HepG2 (cell line): ENCODE results near the gene LRRC4C. TPM values are rescaled to one million over a fixed set of nuclear protein-coding genes. Genes with fewer than 3 reads are reported as not detected.

ENCODE experiments used
- ATAC-seq: fragments of 200-7000 bp; cut with Tn5 transposase; 3 replicates; pipeline ENCODE4 v1.9.1; 2020; ENCODE audit warnings: mild to moderate bottlenecking, moderate library complexity
- BruUV-seq: library from RNA; stranded (reverse); fragments of 400-500 nt; replicated peaks from 2 replicates; lab custom pipeline; 2021; lab: Mats Ljungman, UMichigan
- CTCF ChIA-PET: fragments of 300-600 bp; formaldehyde crosslinking; extraction: SDS; loops from one replicate; lab custom pipeline; 2021; ENCODE audit warnings: low total read pairs, inconsistent platforms, low intra/inter-chr PET ratio; lab: Yijun Ruan, JAX
- POLR2A ChIA-PET: fragments of 350-600 bp; sonication (Branson Sonifier 250); formaldehyde crosslinking; loops from one replicate; lab custom pipeline; 2020; ENCODE audit warnings: antibody characterized with exemption, inconsistent platforms; lab: Yijun Ruan, JAX
- DNase-seq: peaks from one replicate; pipeline ENCODE4 v3.0.0-alpha.2; 2015; ENCODE audit warnings: low spot score
- FAIRE-seq: peaks from 3 replicates; lab custom pipeline; 2011; peaks lifted over from hg19 to GRCh38; lab: Jason Lieb, UNC
- H2AFZ ChIP-seq: one replicate; pipeline ENCODE4 v1.6.1; 2011; ENCODE audit warnings: low read length, inconsistent platforms
- H3K27ac ChIP-seq: fragments of 300-600 bp; 3 replicates; pipeline ENCODE4 v1.8.0; 2011; ENCODE audit warnings: mixed run types, mild to moderate bottlenecking, mixed read lengths, low read length, inconsistent platforms; ENCODE audit not compliant: insufficient read depth; ENCODE audit errors: extremely low read length
- H3K27me3 ChIP-seq, 2 experiments: fragments of 200-600 bp in 1 of 2; 2 replicates in 1 of 2; 3 replicates in 1 of 2; pipeline versions ENCODE4 v1.6.0 to v1.8.0; 2011; ENCODE audit warnings: low read length in 2 of 2, mild to moderate bottlenecking in 2 of 2, moderate library complexity in 2 of 2, inconsistent platforms in 1 of 2; ENCODE audit not compliant: insufficient read depth in 2 of 2, control insufficient read depth in 1 of 2
- H3K36me3 ChIP-seq, 2 experiments: fragments of 200-600 bp in 1 of 2; replicated peaks in 1 of 2; 2 replicates in 1 of 2; 3 replicates in 1 of 2; pipeline versions ENCODE4 v1.5.1 to v1.8.0; 2011; ENCODE audit warnings: low read length in 2 of 2, inconsistent platforms in 1 of 2; ENCODE audit not compliant: insufficient read depth in 2 of 2, control insufficient read depth in 1 of 2
- H3K4me1 ChIP-seq: 2 replicates; pipeline ENCODE4 v1.5.1; 2012; ENCODE audit warnings: low read length, inconsistent platforms; ENCODE audit not compliant: insufficient read depth
- H3K4me2 ChIP-seq: 2 replicates; pipeline ENCODE4 v1.6.0; 2011; ENCODE audit warnings: low read depth, low read length, inconsistent platforms
- H3K4me3 ChIP-seq, 3 experiments: fragments of 200-600 bp in 1 of 3; sonication (generic), shearing (Covaris generic) in 1 of 3; replicated peaks in 1 of 3; 2 replicates each; pipeline ENCODE4 v1.5.1; 2011 to 2016; ENCODE audit warnings: low read length in 3 of 3, inconsistent platforms in 2 of 3, low read depth in 2 of 3, mild to moderate bottlenecking in 2 of 3, control low read depth in 1 of 3, mixed read lengths in 1 of 3; ENCODE audit not compliant: insufficient read depth in 1 of 3
- H3K79me2 ChIP-seq: one replicate; pipeline ENCODE4 v1.6.1; 2011; ENCODE audit warnings: low read length, inconsistent platforms; ENCODE audit not compliant: insufficient read depth
- H3K9ac ChIP-seq: 2 replicates; pipeline ENCODE4 v1.6.0; 2011; ENCODE audit warnings: mild to moderate bottlenecking, low read depth, low read length, inconsistent platforms; ENCODE audit not compliant: insufficient read depth
- H3K9me3 ChIP-seq: 2 replicates; pipeline ENCODE4 v1.5.1; 2012; ENCODE audit warnings: mild to moderate bottlenecking, low read length
- H4K20me1 ChIP-seq: 2 replicates; pipeline ENCODE4 v1.6.0; 2011; ENCODE audit warnings: inconsistent platforms, mild to moderate bottlenecking, low read length, moderate library complexity; ENCODE audit not compliant: insufficient read depth
- REPIN1 ChIP-seq: sonication (generic); formaldehyde crosslinking; IDR thresholded peaks from 2 replicates; pipeline ENCODE4 v1.8.0; 2022; ENCODE audit warnings: missing genetic modification reagents, low read depth, mild to moderate bottlenecking, borderline replicate concordance
- ZBTB4 ChIP-seq: sonication (generic); formaldehyde crosslinking; IDR thresholded peaks from 2 replicates; pipeline ENCODE4 v1.4.0; 2020; ENCODE audit warnings: missing genetic modification reagents, mild to moderate bottlenecking, borderline replicate concordance
- ZNF235 ChIP-seq: sonication (generic); formaldehyde crosslinking; IDR thresholded peaks from 2 replicates; pipeline ENCODE4 v1.8.1; 2023; ENCODE audit warnings: mild to moderate bottlenecking, missing genetic modification reagents, borderline replicate concordance
- ZNF251 ChIP-seq: sonication (generic); formaldehyde crosslinking; IDR thresholded peaks from 2 replicates; pipeline ENCODE4 v1.9.0; 2021; ENCODE audit warnings: mild to moderate bottlenecking, missing genetic modification reagents
- ZNF550 ChIP-seq: sonication (generic); formaldehyde crosslinking; IDR thresholded peaks from 2 replicates; pipeline ENCODE4 v1.4.0; 2020; ENCODE audit warnings: mild to moderate bottlenecking, missing genetic modification reagents, borderline replicate concordance
- WGBS: methylation state at CpG from one replicate; pipeline ENCODE4 v1.1.6; 2017; ENCODE audit warnings: low lambda C conversion rate; 5-methylcytosine and 5-hydroxymethylcytosine counted together
- in situ Hi-C: cut with HindIII; loops from 2 replicates; pipeline ENCODE4 v1.10.0; 2017; ENCODE audit warnings: low pct_unique_long_range_greater_than_20kb; ENCODE audit not compliant: extremely low pct_ligation_motif_present
- intact Hi-C: fragments of 100-400 bp; cut with micrococcal nuclease; formaldehyde crosslinking; loops from one replicate; pipeline ENCODE4 v1.10.0; 2022; ENCODE audit not compliant: unreplicated experiment
- polyA plus RNA-seq, 8 experiments: library from polyadenylated mRNA; depleted of rRNA in 3 of 8; stranded (reverse) in 7 of 8; unstranded in 1 of 8; fragments of >200 nt; fragmentation: Illumina TruSeq in 4 of 8; extraction: Trizol in 4 of 8; gene quantifications; 2 replicates each; pipeline versions ENCODE4 v1.2.1 to v1.2.3, GENCODE V29; 2011 to 2016; ENCODE audit warnings: low read depth in 4 of 8, missing spikeins in 1 of 8, mixed read lengths in 1 of 8; ENCODE audit not compliant: insufficient read depth in 1 of 8
- total RNA-seq, 5 experiments: library from RNA; depleted of rRNA; stranded (reverse); fragments of >200 nt; fragmentation: Illumina TruSeq; extraction: Trizol; gene quantifications; 2 replicates each; pipeline ENCODE4 v1.2.3, GENCODE V29; 2016; ENCODE audit warnings: low read depth in 1 of 5
- TF ChIP-seq, protein P1 (sequence below): sonication (generic); formaldehyde crosslinking; IDR thresholded peaks from 2 replicates; pipeline ENCODE4 v1.4.0; 2020; ENCODE audit warnings: missing genetic modification reagents, borderline replicate concordance

The LRRC4C gene
- total and polyA plus RNA-seq, 2 of the 13 experiments (the other 11 are each of a cell fraction or from before 2014, with no cell fraction given) = not detected

- Histone ChIP-seq H3K27ac (no peak overlapping the region), H3K9me3 (no peaks in the 10 kb centered on the region), H3K9ac (no peak overlapping the region), H4K20me1 (no peaks in the 10 kb centered on the region), H3K79me2 (no peaks in the 10 kb centered on the region), H3K36me3 (no peaks in the 10 kb centered on the region), H2AFZ (no peak overlapping the region), H3K4me3 (no peak overlapping the region), H3K27me3 (no peaks in the 10 kb centered on the region), H3K4me1 (no peaks in the 10 kb centered on the region), H3K4me2 (no peak overlapping the region)
- no TSS peak for BruUV-seq
- intact Hi-C loops (no loop called here), in situ Hi-C loops (no loop called here)
- 0% methylated on average over 1 of the region's 1 CpG for WGBS
- ChIA-PET CTCF (no interaction called here), POLR2A (no interaction called here)
- ATAC-seq (no peak), FAIRE-seq (no peak), DNase-seq (no peak)
- no peak for TF ChIP-seq ZBTB4 (CRISPR knock-in tag)
- TF ChIP-seq REPIN1 (CRISPR knock-in tag) = no peak
- no peak for TF ChIP-seq ZNF235 (CRISPR knock-in tag)
- no peak for TF ChIP-seq ZNF550 (CRISPR knock-in tag)
These were observed 126.1 kb downstream of the LRRC4C start for GRCh38 chr11:41333357-41333756.

DNA sequence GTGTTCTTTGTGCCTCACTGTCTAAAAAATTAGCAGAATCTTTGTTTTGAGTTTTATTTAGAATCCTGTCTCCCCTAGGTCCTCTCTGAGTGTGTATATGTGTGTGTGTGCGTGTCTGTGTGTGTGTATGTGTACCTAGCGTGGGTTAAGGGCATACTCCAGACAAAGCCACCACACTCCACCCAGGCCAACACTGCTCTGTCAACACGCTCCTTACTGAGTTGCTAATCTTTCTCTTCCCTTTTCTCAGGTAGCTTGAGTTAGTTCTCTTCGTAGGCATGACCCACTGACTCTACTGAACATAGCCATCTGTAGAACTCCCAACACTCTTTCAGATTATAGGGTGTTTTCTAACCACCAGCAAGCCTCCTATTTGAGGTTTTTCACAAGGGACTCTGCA is 131.1 kb downstream of the LRRC4C start:
- no peak for DNase-seq
- 0% methylated on average over 4 of the region's 4 CpGs for WGBS
- Histone ChIP-seq H4K20me1 (no peaks in the 10 kb centered on the region), H3K4me3 (no peak overlapping the region), H3K79me2 (no peaks in the 10 kb centered on the region), H3K9me3 (no peaks in the 10 kb centered on the region), H3K4me1 (no peaks in the 10 kb centered on the region), H3K4me2 (no peak overlapping the region), H3K27me3 (no peaks in the 10 kb centered on the region), H2AFZ (no peak overlapping the region), H3K36me3 (no peaks in the 10 kb centered on the region), H3K27ac (no peak overlapping the region), H3K9ac (no peak overlapping the region)
- CTCF ChIA-PET = no interaction called here
- POLR2A ChIA-PET = no interaction called here
- FAIRE-seq = no peak
- in situ Hi-C loops = no loop called here
- no peak for ATAC-seq
- intact Hi-C loops = no loop called here
- no TSS peak for BruUV-seq
- TF ChIP-seq ZNF251 (CRISPR knock-in tag) = no peak
- TF ChIP-seq, protein P1, sequence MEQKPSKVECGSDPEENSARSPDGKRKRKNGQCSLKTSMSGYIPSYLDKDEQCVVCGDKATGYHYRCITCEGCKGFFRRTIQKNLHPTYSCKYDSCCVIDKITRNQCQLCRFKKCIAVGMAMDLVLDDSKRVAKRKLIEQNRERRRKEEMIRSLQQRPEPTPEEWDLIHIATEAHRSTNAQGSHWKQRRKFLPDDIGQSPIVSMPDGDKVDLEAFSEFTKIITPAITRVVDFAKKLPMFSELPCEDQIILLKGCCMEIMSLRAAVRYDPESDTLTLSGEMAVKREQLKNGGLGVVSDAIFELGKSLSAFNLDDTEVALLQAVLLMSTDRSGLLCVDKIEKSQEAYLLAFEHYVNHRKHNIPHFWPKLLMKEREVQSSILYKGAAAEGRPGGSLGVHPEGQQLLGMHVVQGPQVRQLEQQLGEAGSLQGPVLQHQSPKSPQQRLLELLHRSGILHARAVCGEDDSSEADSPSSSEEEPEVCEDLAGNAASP (CRISPR knock-in tag) = no peak
